Endodermal cell (in vitro differentiated cells): Measurements from ENCODE around the gene SPARCL1. TPM values are rescaled to one million over a fixed set of nuclear protein-coding genes. Genes with fewer than 3 reads are reported as not detected.
A peak's percentile ranks its signal among the peaks of the same experiment; 100 is the strongest.

Source experiments
- DNase-seq: peaks from one replicate; pipeline ENCODE4 v3.0.0-alpha.2; 2017
- H3K27ac ChIP-seq: 2 replicates; pipeline ENCODE4 v1.5.1; 2013; ENCODE audit warnings: mild to moderate bottlenecking, low read depth, low read length, moderate library complexity
- H3K27me3 ChIP-seq: 2 replicates; pipeline ENCODE4 v1.6.1; 2013; ENCODE audit warnings: mild to moderate bottlenecking, low read length, moderate library complexity; ENCODE audit not compliant: insufficient read depth, control insufficient read depth, poor library complexity, severe bottlenecking
- H3K36me3 ChIP-seq: 2 replicates; pipeline ENCODE4 v1.7.0; 2013; ENCODE audit warnings: mild to moderate bottlenecking, low read length, moderate library complexity; ENCODE audit not compliant: control insufficient read depth, insufficient read depth
- H3K4me1 ChIP-seq: one replicate; pipeline ENCODE4 v1.7.0; 2013; ENCODE audit warnings: low read length; ENCODE audit not compliant: control insufficient read depth, insufficient read depth
- H3K4me3 ChIP-seq: 2 replicates; pipeline ENCODE4 v1.5.1; 2013; ENCODE audit warnings: mild to moderate bottlenecking, low read length, moderate library complexity
- H3K9ac ChIP-seq: 2 replicates; pipeline ENCODE4 v1.6.1; 2013; ENCODE audit warnings: mild to moderate bottlenecking, low read length, moderate library complexity; ENCODE audit not compliant: poor library complexity, severe bottlenecking; ENCODE audit errors: extremely low read depth
- H3K9me3 ChIP-seq: 2 replicates; pipeline ENCODE4 v1.6.1; 2013; ENCODE audit warnings: mild to moderate bottlenecking, low read length, moderate library complexity; ENCODE audit not compliant: control insufficient read depth
- H3K27ac Mint-ChIP-seq: 2 replicates; pipeline ENCODE4 v1.8.0; 2020; ENCODE audit warnings: mixed read lengths
- H3K27me3 Mint-ChIP-seq: 2 replicates; pipeline ENCODE4 v1.8.0; 2021; ENCODE audit warnings: mild to moderate bottlenecking, mixed read lengths; ENCODE audit not compliant: insufficient read depth
- H3K36me3 Mint-ChIP-seq: 2 replicates; pipeline ENCODE4 v1.8.0; 2020; ENCODE audit warnings: low read depth, mixed read lengths
- H3K4me1 Mint-ChIP-seq: 2 replicates; pipeline ENCODE4 v1.8.0; 2020; ENCODE audit warnings: mixed read lengths
- H3K4me3 Mint-ChIP-seq: 2 replicates; pipeline ENCODE4 v1.8.0; 2020; ENCODE audit warnings: mild to moderate bottlenecking, moderate library complexity, mixed read lengths
- H3K9me3 Mint-ChIP-seq: 2 replicates; pipeline ENCODE4 v1.8.0; 2020; ENCODE audit warnings: mild to moderate bottlenecking, mixed read lengths
- WGBS, 2 experiments: methylation state at CpG; one replicate each; pipeline versions ENCODE4 v1.1.5 to v1.1.7; 2013; ENCODE audit warnings: missing lambda C conversion rate in 2 of 2, mixed read lengths in 1 of 2; ENCODE audit not compliant: insufficient coverage in 1 of 2, insufficient read length in 1 of 2; 5-methylcytosine and 5-hydroxymethylcytosine counted together
- total RNA-seq, 2 donors: library from RNA; stranded (reverse); fragmentation: NEBNext Ultra II Directional in 1 of 2; extraction: Animal tissue kit (Norgen Biotek cat#: 25700) in 1 of 2; gene quantifications; 2 replicates in 1 of 2; 3 replicates in 1 of 2; pipeline ENCODE4 v1.2.1, GENCODE V29; 2021
- TF ChIP-seq, protein P1 (sequence below): fragments of 200-600 bp; sonication (generic); conservative IDR thresholded peaks from 2 replicates; pipeline ENCODE4 v1.5.0; 2021; ENCODE audit warnings: antibody characterized with exemption, mild to moderate bottlenecking

The SPARCL1 gene
- total RNA-seq, 2 donors from 2014 or later = 0.26 to 1.0 TPM

DNA sequence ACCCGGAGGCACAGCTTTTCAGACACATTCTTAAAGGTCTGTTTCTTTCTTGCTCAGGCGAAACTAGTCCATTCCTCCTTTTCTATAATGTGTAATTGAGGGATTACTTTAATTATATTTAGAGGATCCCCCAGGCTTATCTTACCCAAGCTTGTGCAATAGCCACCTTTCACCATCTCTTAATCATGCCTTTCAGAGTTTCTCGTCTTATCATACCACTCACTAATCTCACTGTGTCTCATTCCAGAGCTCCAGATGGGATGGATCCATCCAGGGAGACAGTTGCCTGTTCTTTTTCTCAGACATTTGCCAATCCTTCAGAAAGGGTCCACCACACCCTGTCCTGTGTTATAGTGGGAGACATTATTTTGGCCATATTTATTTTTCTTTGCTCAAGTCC, 12.5 kb downstream of the SPARCL1 start:
- TF ChIP-seq, protein P1, sequence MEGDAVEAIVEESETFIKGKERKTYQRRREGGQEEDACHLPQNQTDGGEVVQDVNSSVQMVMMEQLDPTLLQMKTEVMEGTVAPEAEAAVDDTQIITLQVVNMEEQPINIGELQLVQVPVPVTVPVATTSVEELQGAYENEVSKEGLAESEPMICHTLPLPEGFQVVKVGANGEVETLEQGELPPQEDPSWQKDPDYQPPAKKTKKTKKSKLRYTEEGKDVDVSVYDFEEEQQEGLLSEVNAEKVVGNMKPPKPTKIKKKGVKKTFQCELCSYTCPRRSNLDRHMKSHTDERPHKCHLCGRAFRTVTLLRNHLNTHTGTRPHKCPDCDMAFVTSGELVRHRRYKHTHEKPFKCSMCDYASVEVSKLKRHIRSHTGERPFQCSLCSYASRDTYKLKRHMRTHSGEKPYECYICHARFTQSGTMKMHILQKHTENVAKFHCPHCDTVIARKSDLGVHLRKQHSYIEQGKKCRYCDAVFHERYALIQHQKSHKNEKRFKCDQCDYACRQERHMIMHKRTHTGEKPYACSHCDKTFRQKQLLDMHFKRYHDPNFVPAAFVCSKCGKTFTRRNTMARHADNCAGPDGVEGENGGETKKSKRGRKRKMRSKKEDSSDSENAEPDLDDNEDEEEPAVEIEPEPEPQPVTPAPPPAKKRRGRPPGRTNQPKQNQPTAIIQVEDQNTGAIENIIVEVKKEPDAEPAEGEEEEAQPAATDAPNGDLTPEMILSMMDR = no peak
- peaks cover 29% of the 10 kb centered on the region for H3K4me1 Mint-ChIP-seq

DNA sequence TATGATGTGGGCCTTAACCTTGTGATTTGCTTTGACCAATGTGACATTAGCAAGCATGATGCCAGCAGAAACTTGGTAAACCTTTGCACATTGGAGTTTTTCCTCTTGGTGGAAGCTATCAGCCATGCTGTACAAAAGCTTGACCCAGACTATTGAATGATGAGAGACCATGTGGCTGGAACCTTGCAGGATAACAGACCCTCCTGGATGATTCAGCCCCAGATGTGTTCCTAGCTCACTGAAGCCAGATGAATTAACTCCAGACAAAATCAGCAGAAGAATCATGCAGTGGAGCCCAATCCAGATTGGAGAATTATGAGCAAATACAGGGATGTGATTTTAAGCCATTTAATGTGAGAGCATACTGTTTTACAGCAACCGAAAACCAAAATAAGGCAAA, 16.8 kb downstream of the SPARCL1 start:
- TF ChIP-seq, protein P1 = no peak
- no peaks in the 10 kb centered on the region for H3K36me3 ChIP-seq
- H3K27ac ChIP-seq = no peak overlapping the region
- 89% methylated on average over 1 of the region's 1 CpG; no CpG with 5 or more reads in 1 of the 2 experiments for WGBS, 2 experiments
- Mint-ChIP-seq H3K27ac (no peak overlapping the region), H3K36me3 (no peaks in the 10 kb centered on the region), H3K9me3 (no peaks in the 10 kb centered on the region), H3K4me1 (peaks cover 15% of the 10 kb centered on the region), H3K4me3 (no peak overlapping the region), H3K27me3 (no peaks in the 10 kb centered on the region)
- no peaks in the 10 kb centered on the region for H3K9me3 ChIP-seq
- no peak overlapping the region for H3K4me3 ChIP-seq
- peaks cover 4% of the 10 kb centered on the region for H3K4me1 ChIP-seq
- no peak for DNase-seq
- H3K9ac ChIP-seq = no peak overlapping the region
- H3K27me3 ChIP-seq = no peaks in the 10 kb centered on the region

More for the DNA sequence above, 12.5 kb downstream of the SPARCL1 start:
- Mint-ChIP-seq H3K27ac (no peak overlapping the region), H3K4me3 (no peak overlapping the region), H3K27me3 (no peaks in the 10 kb centered on the region), H3K9me3 (no peaks in the 10 kb centered on the region), H3K36me3 (no peaks in the 10 kb centered on the region)
- 74 to 100% methylated on average over 1 to 2 of the region's 3 CpGs for WGBS, 2 experiments
- H3K9me3 ChIP-seq = no peaks in the 10 kb centered on the region
- no peaks in the 10 kb centered on the region for H3K36me3 ChIP-seq
- DNase-seq = no peak
- peak overlapping the region; percentile 41 for H3K4me3 ChIP-seq
- peaks cover 18% of the 10 kb centered on the region for H3K4me1 ChIP-seq
- no peak overlapping the region for H3K9ac ChIP-seq
- no peaks in the 10 kb centered on the region for H3K27me3 ChIP-seq
- no peak overlapping the region for H3K27ac ChIP-seq

- DNase-seq = no peak
- H3K4me3 ChIP-seq = no peak overlapping the region
- TF ChIP-seq, protein P1 = no peak
- H3K9ac ChIP-seq = no peak overlapping the region
- Mint-ChIP-seq H3K4me1 (peaks cover 8% of the 10 kb centered on the region), H3K36me3 (no peaks in the 10 kb centered on the region), H3K9me3 (no peaks in the 10 kb centered on the region), H3K27ac (no peak overlapping the region), H3K27me3 (no peaks in the 10 kb centered on the region), H3K4me3 (no peak overlapping the region)
- no peaks in the 10 kb centered on the region for H3K4me1 ChIP-seq
- H3K27ac ChIP-seq = no peak overlapping the region
- H3K27me3 ChIP-seq = no peaks in the 10 kb centered on the region
- 93 to 100% methylated on average over 1 to 2 of the region's 2 CpGs for WGBS, 2 experiments
- H3K36me3 ChIP-seq = no peaks in the 10 kb centered on the region
- H3K9me3 ChIP-seq = no peaks in the 10 kb centered on the region
These were observed 17.7 kb downstream of the SPARCL1 start for GRCh38 chr4:87511500-87511899.
